Cardiac septum (tissue), 1 donor: ENCODE results near the gene SMAP1. TPM values are rescaled to one million over a fixed set of nuclear protein-coding genes. Genes with fewer than 3 reads are reported as not detected.
"Not testable (repeated sequence)": the region's sequence is repeated elsewhere in the genome, so short reads cannot be mapped to it uniquely, and the experiment has no call there.

Experiments used
- DNase-seq: peaks from one replicate; pipeline ENCODE4 v3.0.0-alpha.2; 2020; ENCODE audit warnings: low spot score
- intact Hi-C: fragments of 100-400 bp; cut with DNase I; formaldehyde crosslinking; loops from one replicate; pipeline ENCODE4 v1.14.0; 2022
- total RNA-seq: library from RNA; stranded (reverse); fragmentation: NEBNext Ultra II Directional; extraction: Animal tissue kit (Norgen Biotek cat#: 25700); gene quantifications from one replicate; pipeline ENCODE4 v1.2.1, GENCODE V29; 2021
- donor health status: DM: no; HTN: no; CAD: no.

Gene SMAP1
- total RNA-seq, 1 donor from 2014 or later: 32.5 TPM

DNA sequence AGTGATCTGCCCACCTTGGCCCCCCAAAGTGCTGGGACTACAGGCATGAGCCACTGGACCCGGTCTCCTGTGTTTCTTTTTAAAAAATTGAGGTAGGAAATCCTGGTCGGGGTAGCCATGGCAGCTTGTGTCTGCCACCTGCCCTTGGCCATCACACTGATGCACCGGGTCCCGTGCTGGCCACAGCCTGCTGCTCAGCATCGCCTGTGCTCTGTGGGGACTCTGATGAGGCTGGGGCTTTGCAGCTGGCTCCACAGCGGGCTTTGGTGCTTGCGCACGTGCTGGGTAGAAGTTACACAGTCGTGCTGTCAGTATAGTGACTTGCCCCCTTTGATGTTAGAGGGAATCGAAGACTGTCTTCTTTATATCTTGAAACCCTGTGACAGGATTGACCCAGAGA is 66.7 kb downstream of the SMAP1 start:
- no peak for DNase-seq
- intact Hi-C loops: no loop called here

DNA sequence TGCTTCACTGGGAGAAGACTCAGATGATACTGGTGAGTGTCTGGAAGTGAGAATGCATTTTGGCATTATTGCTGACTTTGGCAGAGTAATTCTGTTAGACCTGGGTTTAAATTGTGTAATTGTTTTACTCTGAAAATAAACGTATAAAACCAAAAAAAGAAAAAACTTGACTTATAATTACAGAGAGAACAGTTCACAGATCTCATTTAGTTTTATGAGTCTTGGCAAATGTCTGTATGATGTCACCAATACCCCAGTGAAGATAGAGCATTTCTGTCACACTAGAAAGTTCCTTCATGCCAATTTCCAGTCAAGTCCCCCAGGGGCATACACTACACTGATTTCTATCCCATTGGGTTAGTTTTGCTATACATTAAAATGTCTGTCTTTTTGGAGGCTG is 67.3 kb downstream of the SMAP1 start:
- DNase-seq: no peak
- intact Hi-C loops: no loop called here

DNA sequence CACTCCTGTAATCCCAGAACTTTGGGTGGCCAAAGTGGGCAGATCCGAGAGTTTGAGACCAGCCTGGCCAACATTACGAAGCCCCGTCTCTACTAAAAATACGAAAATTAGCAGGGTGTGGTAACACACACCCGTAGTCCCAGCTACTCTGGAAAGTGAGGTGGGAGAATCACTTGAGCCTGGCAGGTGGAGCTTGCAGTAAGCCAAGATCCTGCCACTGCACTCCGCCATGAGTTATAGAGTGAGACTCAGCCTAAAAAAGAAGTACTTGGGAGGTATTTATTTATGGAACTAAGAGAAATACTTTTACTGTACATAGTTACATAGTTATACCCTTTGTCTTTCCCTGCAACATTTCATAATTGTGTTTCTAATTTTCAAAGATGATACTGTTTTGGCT is 67.8 kb downstream of the SMAP1 start:
- DNase-seq: no peak
- intact Hi-C loops: no loop called here

DNA sequence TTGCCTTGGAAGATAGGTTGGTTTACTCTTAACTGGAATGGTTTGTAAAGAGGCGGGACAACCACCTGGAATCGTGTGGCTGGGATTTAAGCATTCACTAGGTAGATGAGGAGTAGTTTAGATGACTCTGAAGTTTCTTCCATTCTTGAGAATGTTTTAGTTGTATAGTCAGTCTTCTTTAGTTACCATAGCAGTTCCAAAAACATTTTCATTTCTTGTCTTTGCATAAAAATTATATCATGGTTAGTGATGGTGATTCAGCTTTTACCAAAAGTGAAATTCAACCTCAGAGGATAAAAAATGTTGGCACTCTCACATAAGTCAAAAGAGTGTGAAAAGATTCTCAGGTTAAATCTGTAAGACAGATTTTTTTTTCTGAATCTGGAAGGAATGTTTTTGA is 70.3 kb downstream of the SMAP1 start:
- no peak for DNase-seq
- intact Hi-C loops: no loop called here

DNA sequence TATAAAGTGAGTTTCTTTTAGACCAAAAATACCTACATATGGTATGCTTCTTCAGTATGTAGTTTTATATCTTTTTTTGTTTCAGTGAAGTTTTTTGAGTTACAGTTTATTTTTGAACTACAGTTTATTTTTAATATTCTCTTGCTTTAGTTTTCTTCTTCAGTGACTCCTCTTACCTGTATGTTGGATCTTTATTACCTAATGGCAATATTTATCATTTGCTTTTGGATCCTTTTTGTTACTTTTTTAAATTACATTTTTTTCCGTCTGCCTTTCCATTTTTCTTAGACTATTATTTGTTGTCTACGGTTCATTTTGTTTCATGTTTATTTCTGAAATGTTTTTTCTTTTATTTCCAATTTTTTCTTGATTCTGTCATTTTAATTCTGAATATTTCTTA is 71.9 kb downstream of the SMAP1 start:
- DNase-seq: no peak
- intact Hi-C loops: no loop called here

DNA sequence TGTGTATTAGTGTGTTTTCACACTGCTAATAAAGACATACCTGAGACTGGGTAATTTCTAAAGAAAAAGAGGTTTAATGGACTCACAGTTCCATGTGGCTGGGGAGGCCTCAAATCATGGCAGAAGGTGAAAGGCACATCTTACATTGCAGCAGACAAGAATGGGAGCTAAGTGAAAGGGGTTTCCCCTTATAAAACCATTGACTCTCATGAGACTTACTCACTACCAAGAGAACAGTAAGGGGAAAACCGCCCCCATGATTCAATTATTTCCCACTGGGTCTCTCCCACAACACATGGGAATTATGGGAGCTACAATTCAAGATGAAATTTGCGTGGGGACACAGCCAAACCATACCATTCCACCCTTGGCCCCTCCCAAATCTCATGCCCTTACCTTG is 73.1 kb downstream of the SMAP1 start:
- not testable (repeated sequence) for DNase-seq

DNA sequence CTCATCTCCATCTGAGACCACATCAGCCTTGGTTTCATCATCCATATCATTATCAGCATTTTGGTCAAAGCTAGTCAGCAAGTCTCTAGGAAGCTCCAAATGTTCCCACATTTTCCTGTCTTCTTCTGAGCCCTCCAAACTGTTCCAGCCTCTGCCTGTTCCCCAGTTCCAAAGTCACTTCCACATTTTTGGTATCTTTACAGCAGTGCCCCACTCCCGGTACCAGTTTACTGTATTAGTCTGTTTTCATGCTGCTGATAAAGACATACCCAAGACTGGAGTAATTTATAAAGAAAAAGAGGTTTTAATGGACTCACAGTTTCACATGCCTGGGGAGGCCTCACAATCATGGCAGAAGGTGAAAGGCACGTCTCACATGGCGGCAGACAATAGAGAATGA is 74.8 kb downstream of the SMAP1 start:
- intact Hi-C loops, DNase-seq: not testable (repeated sequence)

More for the DNA sequence above, 73.1 kb downstream of the SMAP1 start:
- intact Hi-C loops: not testable (repeated sequence)

DNA sequence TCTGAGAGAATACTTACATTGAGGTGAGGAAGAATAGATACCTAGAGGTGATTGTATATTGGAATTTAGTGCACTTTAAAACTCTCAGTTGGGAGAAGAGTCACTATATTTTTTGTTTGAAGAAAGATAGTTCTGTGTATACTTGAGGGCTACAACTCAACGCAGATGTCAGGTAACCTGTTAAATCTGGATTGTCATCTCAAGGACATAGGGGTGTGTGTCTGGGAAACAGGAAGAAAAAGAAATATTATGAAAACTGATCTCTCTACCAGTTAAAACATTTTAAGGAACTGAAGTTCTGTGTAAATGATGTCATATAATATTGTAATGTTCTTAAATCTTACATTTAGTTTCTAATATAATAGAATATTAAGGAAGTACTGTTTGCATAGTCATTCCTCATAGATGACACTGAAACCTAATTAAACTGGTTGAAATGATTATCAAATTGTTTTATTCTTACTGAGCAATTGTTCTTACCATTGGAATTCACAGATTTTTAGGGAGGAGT is 86.2 kb downstream of the SMAP1 start:
- no peak for DNase-seq
- intact Hi-C loops: no loop called here

DNA sequence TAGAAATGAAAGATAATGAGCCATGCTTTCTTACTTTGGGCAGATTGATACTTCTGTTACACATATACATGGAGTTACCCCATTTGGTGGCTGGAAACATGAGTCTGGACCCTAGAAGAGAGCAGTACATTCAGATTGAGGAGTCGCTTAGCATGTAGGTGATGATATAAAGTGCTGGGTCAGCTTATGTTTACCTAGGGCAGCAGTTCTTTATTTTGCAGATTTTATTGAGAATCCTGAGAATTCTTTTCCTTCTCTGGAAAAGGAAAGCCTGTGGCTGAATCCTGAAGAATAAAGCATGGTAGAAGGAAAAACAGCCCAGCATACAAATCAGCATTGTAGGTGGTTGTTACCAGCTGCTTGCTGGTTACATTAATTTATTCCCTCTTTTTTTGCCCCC is 91.2 kb downstream of the SMAP1 start:
- DNase-seq: no peak
- intact Hi-C loops: no loop called here

DNA sequence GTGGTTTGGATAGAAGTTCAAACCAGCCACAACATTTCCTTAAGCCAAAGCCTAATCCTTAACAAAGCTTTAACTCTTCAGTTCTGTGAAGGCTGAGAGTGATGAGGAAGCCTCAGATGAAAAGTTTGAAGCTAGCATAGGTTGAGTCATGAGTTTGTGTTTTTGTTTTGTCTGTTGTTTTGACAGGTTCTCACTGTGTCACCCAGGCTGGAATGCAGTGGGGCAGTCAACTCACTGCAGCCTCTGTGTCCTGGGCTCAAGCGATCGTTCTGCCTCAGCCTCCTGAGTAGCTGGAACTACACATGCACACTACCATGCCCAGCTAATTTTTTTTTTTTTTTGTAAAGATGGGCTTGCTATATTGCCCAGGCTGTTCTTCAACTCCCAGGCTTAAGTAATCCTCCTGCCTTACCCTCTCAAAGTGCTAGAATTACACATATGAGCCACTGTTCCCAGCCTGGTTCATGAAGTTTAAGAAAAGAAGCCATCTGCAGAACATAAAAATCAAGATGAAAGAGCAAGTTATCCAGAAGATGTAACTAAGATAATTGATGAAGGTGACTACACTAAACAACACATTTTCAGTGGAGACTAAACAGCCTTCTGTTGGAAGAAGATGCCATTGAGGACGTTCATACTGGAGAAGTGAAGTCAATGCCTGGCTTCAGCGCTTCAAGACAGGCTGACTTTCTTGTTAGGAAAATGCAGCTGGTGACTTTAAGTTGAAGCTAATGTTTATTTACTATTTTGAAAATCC is 96.2 kb downstream of the SMAP1 start:
- DNase-seq: no peak
- intact Hi-C loops: no loop called here

DNA sequence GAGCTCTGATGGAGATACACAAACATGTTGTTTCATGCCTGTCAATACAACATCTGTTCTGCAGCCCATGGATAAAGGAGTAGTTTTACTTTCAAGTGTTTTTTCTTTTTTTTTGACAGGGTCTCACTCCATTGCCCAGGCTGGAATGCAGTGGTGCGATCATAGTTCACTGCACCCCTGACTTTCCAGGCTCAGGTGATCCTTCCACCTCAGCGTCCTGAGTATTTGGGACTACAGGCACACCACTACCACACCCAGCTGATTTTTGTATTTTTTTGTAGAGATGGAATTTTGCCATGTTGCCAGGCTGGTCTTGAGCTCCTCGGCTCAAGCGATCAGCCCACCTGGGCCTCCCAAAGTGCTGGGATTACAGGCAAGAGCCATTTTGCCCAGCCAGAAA is 97.0 kb downstream of the SMAP1 start:
- DNase-seq: no peak
- intact Hi-C loops: no loop called here

DNA sequence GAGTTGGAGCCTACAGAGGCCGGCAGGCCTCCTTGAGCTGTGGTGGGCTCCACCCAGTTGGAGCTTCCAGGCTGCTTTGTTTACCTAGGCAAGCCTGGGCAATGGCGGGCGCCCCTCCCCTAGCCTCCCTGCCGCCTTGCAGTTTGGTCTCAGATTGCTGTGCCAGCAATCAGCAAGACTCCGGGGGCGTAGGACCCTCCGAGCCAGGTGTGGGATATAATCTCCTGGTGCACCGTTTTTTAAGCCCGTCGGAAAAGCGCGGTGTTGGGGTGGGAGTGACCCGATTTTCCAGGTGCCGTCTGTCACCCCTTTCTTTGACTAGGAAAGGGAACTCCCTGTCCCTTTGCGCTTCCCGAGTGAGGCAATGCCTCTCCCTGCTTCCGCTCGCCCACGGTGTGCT is 103.7 kb downstream of the SMAP1 start:
- DNase-seq, intact Hi-C loops: not testable (repeated sequence)

DNA sequence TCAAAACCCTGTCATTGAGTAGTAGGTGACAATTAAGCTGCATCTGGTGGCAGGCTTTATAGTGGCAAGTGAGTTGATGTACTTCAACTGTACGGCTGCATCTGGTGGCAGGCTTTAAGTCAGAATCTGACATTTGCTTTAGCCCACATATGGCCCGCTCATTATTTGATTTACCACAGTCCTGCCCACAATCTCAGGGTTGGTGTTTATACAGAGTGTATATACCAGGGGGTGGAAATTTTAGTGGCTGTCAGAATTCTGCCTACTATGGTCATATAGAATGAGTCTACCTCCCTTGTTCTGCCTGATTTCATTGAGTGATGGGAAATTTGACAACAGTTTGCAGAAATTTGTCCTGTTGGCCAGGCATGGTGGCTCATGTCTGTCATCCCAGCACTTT is 112.3 kb downstream of the SMAP1 start:
- DNase-seq: no peak
- intact Hi-C loops: no loop called here

DNA sequence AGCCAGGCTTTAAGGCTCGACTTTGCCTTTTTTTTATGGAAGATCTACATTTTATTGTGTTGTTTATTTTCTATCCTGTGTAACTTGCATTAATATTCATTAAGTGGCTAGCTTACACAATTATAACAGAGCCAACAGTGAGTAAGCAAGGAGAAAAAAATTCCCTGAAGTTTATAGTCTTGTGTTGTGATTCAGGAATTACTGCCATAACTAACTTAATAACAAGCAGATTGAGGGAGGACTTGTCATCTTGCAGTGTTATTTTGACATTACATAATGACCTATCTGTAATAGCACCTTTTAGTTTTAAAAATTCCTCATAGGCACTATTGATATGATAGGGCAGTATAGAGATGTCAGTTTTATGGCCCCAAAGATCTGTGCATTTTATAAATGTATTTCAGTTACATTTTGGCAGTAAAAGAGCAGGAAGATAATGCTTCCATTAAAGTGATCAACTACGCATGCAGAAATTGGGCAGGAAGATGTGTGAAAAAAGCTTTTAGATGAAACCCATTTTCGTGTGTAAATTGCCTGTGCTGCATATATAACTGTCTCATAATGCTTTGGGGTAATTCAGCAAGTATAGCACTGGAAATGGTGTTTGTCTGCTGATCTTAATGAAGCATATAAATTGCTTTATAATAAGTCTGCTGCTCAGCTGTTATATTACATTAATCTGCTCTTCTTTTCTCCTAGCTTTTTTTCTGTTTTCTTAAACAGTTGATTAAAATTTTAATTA is 123.0 kb downstream of the SMAP1 start:
- no peak for DNase-seq
- intact Hi-C loops: no loop called here

DNA sequence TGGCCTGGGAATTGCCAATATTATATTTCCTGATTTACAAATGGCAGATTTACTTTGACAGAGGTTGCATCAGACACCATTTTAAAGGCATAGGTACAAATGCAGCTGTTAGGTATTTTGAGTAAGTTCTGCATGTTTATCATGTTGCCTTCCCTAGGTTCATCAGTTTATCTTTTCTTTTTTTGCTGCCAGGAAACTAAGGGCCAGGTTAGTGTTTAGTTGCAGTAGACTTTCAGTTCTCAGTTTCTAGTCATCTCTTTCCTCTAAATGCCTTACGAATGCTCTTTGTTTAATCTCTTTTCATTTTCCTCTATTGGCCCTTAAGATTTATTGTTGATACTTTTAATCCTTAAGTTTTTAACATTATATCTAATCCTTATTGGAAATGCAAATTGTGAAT is 129.9 kb downstream of the SMAP1 start:
- no peak for DNase-seq
- intact Hi-C loops: no loop called here

DNA sequence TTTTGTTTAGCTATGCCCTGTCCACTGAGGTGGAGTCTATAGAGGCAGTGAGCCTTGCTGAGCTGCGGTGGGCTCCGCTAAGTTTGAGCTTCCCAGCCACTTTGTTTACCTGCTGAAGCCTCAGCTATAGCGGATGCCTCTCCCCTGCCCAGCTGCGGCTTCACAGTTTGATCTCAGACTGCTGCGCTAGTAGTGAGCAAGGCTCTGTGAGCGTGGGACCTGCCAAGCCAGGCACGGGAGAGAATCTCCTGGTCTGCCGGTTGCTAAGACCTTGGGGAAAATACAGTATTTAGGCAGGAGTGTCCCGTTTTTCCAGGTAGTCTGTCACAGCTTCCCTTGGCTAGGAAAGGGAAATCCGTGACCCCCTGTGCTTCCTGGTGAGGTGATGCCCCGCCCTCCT is 138.4 kb downstream of the SMAP1 start:
- intact Hi-C loops: no loop called here
- no peak for DNase-seq

DNA sequence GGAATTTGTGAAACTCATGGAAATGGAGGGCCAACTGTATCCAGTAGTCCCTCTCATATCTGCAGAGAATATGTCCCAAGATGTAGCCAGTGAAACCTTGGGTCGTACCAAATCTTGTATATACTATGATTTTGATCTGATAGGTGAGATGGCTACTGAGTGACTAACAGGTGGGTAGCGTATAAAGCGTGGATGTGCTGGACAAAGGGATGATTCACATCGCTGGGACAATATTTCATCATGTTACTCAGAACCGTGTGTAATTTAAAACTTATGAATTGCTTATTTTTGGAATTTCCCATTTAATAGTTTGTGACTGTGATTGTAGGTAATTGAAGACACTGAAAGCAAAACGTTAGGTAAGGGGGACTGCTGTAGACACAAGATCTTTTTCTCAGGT is 144.1 kb downstream of the SMAP1 start:
- intact Hi-C loops: no loop called here
- no peak for DNase-seq

DNA sequence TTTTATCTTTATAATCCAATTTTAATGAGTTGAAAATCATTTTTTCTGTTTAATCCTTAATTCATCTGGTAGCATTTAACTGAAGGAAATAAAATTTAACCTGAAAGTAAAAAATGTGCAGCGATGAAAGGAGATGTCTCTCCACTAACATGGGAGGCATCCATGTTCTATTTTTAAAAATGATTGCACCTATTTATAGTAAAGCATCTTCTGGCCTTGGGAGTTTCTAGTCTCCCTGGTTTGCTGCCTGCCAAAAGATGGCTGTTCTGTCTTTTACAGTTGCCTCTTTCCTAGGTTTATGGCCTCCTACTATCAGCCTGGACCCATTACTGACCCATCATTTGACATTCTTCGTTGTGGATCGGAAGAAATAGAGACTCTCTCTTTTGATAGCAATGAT is 146.2 kb downstream of the SMAP1 start:
- intact Hi-C loops: no loop called here
- no peak for DNase-seq

DNA sequence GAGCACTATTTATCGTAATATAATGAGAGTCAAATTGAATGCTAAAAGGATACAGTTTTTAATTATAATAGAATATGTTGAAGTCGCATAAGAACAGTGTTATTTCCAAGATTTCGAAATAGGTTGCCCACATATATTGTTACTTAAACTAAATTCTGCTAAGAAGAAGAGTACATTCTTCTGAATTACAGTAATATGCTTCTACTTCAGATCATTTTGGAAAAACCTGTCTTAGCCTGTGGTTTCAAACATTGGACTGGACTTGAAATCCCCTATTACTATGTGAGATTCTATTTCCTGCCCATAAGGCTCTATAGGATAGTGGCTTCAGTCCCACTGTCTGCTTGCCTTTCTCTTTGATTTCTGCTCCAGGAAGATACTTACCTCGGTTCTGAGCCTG is 152.0 kb downstream of the SMAP1 start:
- DNase-seq: no peak
- intact Hi-C loops: no loop called here

DNA sequence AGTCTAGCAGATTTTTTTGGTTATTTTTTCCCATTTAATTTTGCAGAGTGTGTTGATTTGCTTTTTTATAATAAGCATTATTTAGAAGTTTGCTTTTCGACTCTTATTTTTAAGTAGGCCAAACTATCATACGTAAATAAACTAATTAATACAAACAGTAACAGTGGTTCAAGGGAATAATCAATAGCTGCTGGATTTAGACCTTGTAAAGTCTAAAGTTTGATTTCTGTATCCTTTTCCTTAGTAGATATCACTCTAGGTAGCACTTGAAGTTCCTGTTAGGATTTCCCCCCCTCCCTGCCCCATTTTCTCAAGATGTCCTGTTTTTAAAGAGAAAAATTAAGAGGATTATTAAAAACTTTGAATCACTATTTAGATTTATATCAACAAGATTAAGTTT is 153.1 kb downstream of the SMAP1 start:
- no peak for DNase-seq
- intact Hi-C loops: no loop called here

DNA sequence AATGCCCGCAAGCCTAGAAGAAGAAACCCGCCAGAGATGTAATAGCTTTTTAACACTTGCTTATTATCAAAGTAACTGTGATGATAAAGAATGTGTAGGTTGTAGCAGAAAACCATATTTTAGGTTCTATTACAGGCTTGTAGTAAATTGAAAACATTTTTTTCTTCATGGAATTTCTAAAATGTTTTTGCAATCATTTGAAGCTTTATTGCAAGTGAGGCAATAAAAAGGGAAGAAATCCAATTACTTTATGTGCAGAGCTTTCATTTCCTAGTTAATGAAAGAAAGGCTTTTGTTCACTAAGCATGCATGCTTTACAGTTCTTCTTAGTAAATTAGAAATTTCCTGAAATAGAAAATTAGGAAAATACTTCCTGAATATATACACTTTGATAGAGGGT is 154.1 kb downstream of the SMAP1 start:
- intact Hi-C loops: no loop called here
- no peak for DNase-seq
